SU-DHL-6 (cell line): Measurements from ENCODE around the gene CHST15.
A peak's percentile ranks its signal among the peaks of the same experiment; 100 is the strongest.
"Not testable (repeated sequence)": the region's sequence is repeated elsewhere in the genome, so short reads cannot be mapped to it uniquely, and the experiment has no call there.

Source experiments
- H2AFZ ChIP-seq: fragments of 200-600 bp; sonication (generic); 2 replicates; pipeline ENCODE4 v1.6.1; 2014; ENCODE audit warnings: low read depth, mild to moderate bottlenecking, moderate library complexity, mixed read lengths, antibody characterized with exemption, low read length; ENCODE audit not compliant: severe bottlenecking
- H3F3A ChIP-seq: fragments of 200-600 bp; shearing (Covaris generic); 2 replicates; pipeline ENCODE4 v1.6.0; 2016; ENCODE audit warnings: antibody characterized with exemption, mild to moderate bottlenecking; ENCODE audit not compliant: insufficient read depth
- H3K27ac ChIP-seq: fragments of 200-600 bp; sonication (generic); 2 replicates; pipeline ENCODE4 v1.5.1; 2016; ENCODE audit warnings: low read depth, mild to moderate bottlenecking, low read length, moderate library complexity, mixed read lengths
- H3K27me3 ChIP-seq: fragments of 200-600 bp; sonication (generic), shearing (Covaris generic); 2 replicates; pipeline ENCODE4 v1.6.0; 2014; ENCODE audit warnings: mild to moderate bottlenecking, low read length
- H3K36me3 ChIP-seq: fragments of 200-600 bp; sonication (generic); 2 replicates; pipeline ENCODE4 v1.6.1; 2014; ENCODE audit warnings: mild to moderate bottlenecking, low read length, mixed read lengths
- H3K4me2 ChIP-seq: fragments of 300-600, 200-600 bp; shearing (Covaris generic), sonication (generic); 2 replicates; pipeline ENCODE4 v1.6.0; 2014; ENCODE audit warnings: low read length, low read depth, mild to moderate bottlenecking; ENCODE audit not compliant: poor library complexity, severe bottlenecking
- H3K4me3 ChIP-seq: fragments of 200-600 bp; sonication (generic); 2 replicates; pipeline ENCODE4 v1.5.1; 2014; ENCODE audit warnings: antibody characterized with exemption, low read length, mild to moderate bottlenecking, mixed read lengths; ENCODE audit not compliant: insufficient read depth, poor library complexity, severe bottlenecking
- H3K79me2 ChIP-seq: fragments of 200-600 bp; sonication (generic); 2 replicates; pipeline ENCODE4 v1.6.1; 2014; ENCODE audit warnings: mild to moderate bottlenecking, low read length, moderate library complexity; ENCODE audit not compliant: insufficient read depth
- H3K9ac ChIP-seq: fragments of 200-600 bp; sonication (generic); 2 replicates; pipeline ENCODE4 v1.7.0; 2014; ENCODE audit warnings: mild to moderate bottlenecking, low read length
- H3K9me2 ChIP-seq: fragments of 200-600 bp; sonication (generic); replicated peaks from 2 replicates; pipeline ENCODE4 v1.6.1; 2014; ENCODE audit warnings: low read length; ENCODE audit not compliant: insufficient read depth
- H3K9me3 ChIP-seq: fragments of 200-600 bp; sonication (generic); 2 replicates; pipeline ENCODE4 v1.6.1; 2014; ENCODE audit warnings: low read length, mixed read lengths; ENCODE audit not compliant: insufficient read depth
- H4K20me1 ChIP-seq: fragments of 200-600 bp; sonication (generic); 2 replicates; pipeline ENCODE4 v1.6.1; 2014; ENCODE audit warnings: low read depth, mild to moderate bottlenecking, antibody characterized with exemption, low read length, moderate library complexity, mixed read lengths
- EZH2phosphoT487 ChIP-seq: fragments of 200-600 bp; sonication (generic), shearing (Covaris generic); conservative IDR thresholded peaks from 2 replicates; pipeline ENCODE4 v1.6.1; 2018; ENCODE audit warnings: mild to moderate bottlenecking, antibody characterized with exemption, low read length, moderate library complexity, mixed read lengths
- TF ChIP-seq, protein P1 (sequence below): fragments of 200-600 bp; sonication (generic); IDR thresholded peaks from one replicate; pipeline ENCODE4 v1.5.1; 2017; ENCODE audit warnings: antibody characterized with exemption, mild to moderate bottlenecking, low read length, moderate library complexity; ENCODE audit not compliant: insufficient read depth, poor library complexity, severe bottlenecking

CHST15 gene

GRCh38 chr10:124035306-124035927, 58.0 kb downstream of the CHST15 start:
- no peaks in the 10 kb centered on the region for H3K27me3 ChIP-seq
- H3K4me3 ChIP-seq: no peak overlapping the region
- H3K4me2 ChIP-seq: peak overlapping the region; percentile 49
- H3K9me3 ChIP-seq: no peaks in the 10 kb centered on the region
- TF ChIP-seq, protein P1, sequence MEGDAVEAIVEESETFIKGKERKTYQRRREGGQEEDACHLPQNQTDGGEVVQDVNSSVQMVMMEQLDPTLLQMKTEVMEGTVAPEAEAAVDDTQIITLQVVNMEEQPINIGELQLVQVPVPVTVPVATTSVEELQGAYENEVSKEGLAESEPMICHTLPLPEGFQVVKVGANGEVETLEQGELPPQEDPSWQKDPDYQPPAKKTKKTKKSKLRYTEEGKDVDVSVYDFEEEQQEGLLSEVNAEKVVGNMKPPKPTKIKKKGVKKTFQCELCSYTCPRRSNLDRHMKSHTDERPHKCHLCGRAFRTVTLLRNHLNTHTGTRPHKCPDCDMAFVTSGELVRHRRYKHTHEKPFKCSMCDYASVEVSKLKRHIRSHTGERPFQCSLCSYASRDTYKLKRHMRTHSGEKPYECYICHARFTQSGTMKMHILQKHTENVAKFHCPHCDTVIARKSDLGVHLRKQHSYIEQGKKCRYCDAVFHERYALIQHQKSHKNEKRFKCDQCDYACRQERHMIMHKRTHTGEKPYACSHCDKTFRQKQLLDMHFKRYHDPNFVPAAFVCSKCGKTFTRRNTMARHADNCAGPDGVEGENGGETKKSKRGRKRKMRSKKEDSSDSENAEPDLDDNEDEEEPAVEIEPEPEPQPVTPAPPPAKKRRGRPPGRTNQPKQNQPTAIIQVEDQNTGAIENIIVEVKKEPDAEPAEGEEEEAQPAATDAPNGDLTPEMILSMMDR: no peak
- no peak for TF ChIP-seq EZH2phosphoT487
- no peaks in the 10 kb centered on the region for H3K36me3 ChIP-seq
- H3K9me2 ChIP-seq: no peaks in the 10 kb centered on the region
- H3K9ac ChIP-seq: peak overlapping the region; percentile 23; the same call in 1 of the 2 replicates
- peaks cover 9% of the 10 kb centered on the region; the same call in 1 of the 2 replicates for H3F3A ChIP-seq
- H2AFZ ChIP-seq: no peak overlapping the region
- no peaks in the 10 kb centered on the region for H4K20me1 ChIP-seq
- H3K27ac ChIP-seq: peak overlapping the region; percentile 74
- no peaks in the 10 kb centered on the region for H3K79me2 ChIP-seq

- not testable (repeated sequence) for H3K36me3 ChIP-seq, H2AFZ ChIP-seq, H3K79me2 ChIP-seq, H3K4me3 ChIP-seq, H3K27me3 ChIP-seq, H3K9ac ChIP-seq, H3K9me2 ChIP-seq, H3K9me3 ChIP-seq, H3F3A ChIP-seq, H4K20me1 ChIP-seq, H3K4me2 ChIP-seq, H3K27ac ChIP-seq
Observed at GRCh38 chr10:124034576-124035305, 58.7 kb downstream of the CHST15 start.

DNA sequence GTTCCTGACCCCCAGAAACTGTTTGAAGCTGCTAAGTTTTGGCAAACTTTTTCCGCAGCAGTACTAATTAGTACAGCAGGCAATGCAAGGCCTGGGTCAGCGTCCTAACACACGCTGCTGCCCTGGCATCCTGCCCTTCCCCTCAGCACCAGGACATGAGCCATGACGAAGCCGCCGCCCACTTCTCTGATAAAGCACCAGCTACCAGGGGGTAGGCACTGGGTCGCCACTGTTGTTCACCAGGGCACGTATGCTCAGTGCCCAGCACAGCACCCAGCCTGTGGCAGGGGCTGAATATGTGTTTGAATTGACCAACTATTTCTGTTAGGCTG, 59.5 kb downstream of the CHST15 start:
- H2AFZ ChIP-seq: no peak overlapping the region
- H3K79me2 ChIP-seq: no peaks in the 10 kb centered on the region

More for the DNA sequence above, 59.5 kb downstream of the CHST15 start:
- H4K20me1 ChIP-seq: no peaks in the 10 kb centered on the region
- no peaks in the 10 kb centered on the region for H3K9me2 ChIP-seq
- H3F3A ChIP-seq: peaks cover 9% of the 10 kb centered on the region; the same call in 1 of the 2 replicates
- no peak overlapping the region for H3K27ac ChIP-seq
- H3K4me3 ChIP-seq: no peak overlapping the region
- no peak overlapping the region for H3K9ac ChIP-seq
- no peak overlapping the region for H3K4me2 ChIP-seq
- no peaks in the 10 kb centered on the region for H3K36me3 ChIP-seq
- no peaks in the 10 kb centered on the region for H3K27me3 ChIP-seq
- TF ChIP-seq, protein P1: no peak
- no peak for TF ChIP-seq EZH2phosphoT487
- no peaks in the 10 kb centered on the region for H3K9me3 ChIP-seq
